C1 segment of cervical spinal cord (tissue), 14 donors: ENCODE measurements around the gene RBL2.
"Not testable (repeated sequence)": the region's sequence is repeated elsewhere in the genome, so short reads cannot be mapped to it uniquely, and the experiment has no call there.

ENCODE experiments used
- DNase-seq, 14 donors: peaks; one replicate each; lab custom pipeline; 2025; lab: John Stamatoyannopoulos, UW

RBL2 gene

GRCh38 chr16:53434377-53435065 is at the start of gene RBL2:
TSS of gene RBL2 (plus strand) at chr16:53434471. CDS start at chr16:53434557, 86 bp downstream.
- DNase-seq, result peak; percentile 23 to 91 (median 76)

- DNase-seq, result not testable (repeated sequence)
Observed at GRCh38 chr16:53384610-53385009, 49.7 kb upstream of the RBL2 start.

- DNase-seq, result no peak
Observed at GRCh38 chr16:53404959-53405358, 29.3 kb upstream of the RBL2 start.

DNA sequence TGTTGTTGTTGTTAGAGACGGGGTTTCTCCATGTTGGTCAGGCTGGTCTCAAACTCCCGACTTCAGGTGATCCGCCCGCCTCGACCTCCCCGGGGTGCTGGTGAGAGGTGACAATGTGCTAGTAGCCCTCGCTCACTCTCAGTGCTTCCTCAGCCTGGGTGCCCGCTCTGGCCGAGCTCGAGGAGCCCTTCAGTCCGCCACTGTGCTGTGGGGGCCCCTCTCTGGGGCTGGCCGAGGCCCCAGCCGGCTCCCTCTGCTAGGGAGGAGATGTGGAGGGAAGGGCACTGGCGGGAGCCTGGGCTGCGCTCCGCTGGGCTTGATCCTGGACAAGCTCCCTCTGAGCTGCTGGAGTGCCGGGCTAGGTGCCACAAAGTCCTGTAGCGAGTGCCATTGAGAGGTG is 21.7 kb upstream of the RBL2 start:
- no peak for DNase-seq

DNA sequence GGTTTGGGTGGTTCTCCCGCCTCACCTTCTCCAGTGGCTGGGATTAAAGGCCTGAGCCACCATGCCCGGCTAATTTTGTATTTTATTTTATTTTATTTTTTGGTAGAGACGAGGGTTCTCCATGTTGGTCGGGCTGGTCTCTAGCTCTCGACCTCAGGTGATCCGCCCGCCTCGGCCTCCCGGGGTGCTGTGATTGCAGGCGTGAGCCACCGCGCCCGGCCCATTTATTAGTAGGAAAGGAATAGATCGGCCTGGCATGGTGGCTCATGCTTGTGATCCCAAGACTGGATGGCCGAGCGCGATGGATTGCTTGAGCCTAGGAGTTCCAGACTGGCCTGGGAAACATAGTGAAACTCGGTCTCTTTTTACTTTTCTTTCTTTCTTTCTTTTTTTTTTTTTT is 20.4 kb upstream of the RBL2 start:
- no peak for DNase-seq

- no peak for DNase-seq
Observed at GRCh38 chr16:53414381-53414780, 19.9 kb upstream of the RBL2 start.

DNA sequence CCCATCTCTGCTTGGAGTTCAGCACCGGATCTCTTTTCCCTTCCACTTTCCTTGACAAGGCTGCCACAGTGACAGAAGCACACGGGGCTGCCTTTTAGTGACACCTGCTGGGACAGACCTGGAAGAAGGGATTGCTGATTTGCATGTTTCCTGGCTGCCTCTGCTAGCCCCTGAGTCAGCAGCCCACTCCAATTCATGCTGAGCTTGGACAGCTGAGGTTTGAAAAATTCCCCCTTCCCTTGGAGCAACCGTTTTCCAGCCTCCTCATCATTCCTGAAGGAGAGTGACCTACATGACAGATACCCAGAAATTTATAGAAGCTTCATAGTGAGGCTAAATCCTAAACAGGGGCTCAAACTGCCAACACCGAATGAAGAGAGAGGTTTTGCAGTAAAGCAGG is 18.8 kb upstream of the RBL2 start:
- no peak for DNase-seq

GRCh38 chr16:53417011-53417410 is 17.3 kb upstream of the RBL2 start:
- no peak for DNase-seq

DNA sequence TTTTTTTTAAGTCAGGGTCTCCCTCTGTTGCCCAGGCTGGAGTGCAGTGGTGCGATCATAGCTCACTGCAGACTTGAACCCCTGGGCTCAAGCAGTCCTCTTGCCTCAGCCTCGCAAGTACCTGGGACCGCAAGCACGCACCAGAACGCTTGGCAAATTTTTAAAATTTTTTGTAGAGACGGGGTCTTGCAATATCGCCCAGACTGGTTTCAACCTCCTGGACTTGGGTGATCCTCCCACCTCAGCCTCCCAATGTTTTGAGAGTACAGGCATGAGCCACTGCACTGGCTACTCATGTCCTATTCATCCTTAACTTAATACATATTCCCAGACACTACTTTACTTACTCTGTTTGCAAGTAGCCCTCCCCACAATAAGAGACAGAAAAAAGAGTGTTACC is 16.3 kb upstream of the RBL2 start:
- no peak for DNase-seq

- DNase-seq, result not testable (repeated sequence)
Observed at GRCh38 chr16:53419383-53419709, 14.9 kb upstream of the RBL2 start.

GRCh38 chr16:53421248-53421647 is 13.0 kb upstream of the RBL2 start:
- no peak for DNase-seq

DNA sequence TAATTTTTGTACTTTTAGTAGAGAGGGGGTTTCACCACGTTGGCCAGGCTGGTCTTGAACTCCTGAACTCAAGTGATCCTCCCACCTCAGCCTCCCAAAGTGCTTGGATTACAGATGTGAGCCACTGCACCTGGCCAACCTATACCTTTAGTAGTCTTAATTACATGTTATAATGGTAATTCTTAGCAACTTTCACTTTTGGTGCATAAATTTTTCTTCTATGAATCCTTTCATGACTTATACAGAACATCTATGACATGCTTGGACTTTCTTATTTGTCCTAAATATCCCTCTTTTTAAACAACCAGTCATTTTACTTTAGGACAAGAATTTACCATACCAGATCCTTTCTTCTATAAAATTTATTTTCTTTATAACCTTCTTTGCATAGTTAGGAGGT is 10.3 kb upstream of the RBL2 start:
- not testable (repeated sequence) for DNase-seq

- DNase-seq, result no peak
Observed at GRCh38 chr16:53428681-53429080, 5.6 kb upstream of the RBL2 start.

DNA sequence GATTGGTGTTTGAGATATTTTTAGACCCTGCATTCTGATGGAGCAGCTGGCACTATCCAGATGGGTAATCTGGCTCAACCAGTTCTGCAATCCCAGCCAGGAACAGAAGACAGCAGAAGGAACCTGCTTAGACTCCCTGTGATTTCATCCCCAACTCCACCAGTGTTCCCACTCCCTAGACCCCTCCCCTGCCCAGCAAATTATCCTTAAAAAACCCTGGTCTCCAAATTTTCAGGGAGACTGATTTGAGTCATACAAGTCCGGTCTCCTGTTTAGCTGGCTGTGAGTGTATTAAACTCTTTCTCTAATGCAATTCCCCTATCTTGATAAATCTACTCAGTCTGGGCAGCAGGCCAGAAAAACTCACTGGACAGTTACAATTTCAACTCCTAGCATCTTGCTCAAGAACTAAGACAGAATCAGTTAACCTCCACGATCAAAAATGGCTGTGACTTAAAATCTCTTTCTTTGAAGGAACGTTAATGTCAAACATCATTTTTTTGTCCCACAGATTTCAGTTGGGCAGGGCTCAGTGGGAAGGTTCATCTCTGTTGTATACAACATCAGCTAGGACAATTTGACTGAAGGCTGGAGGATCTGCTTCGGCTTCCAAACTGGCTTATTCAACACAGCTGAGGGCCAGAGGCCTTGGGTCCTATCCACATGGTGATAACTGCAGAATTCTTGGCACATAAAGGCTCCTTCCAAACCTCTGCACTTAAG is 4.9 kb upstream of the RBL2 start:
- no peak for DNase-seq

GRCh38 chr16:53430363-53430762 is 3.9 kb upstream of the RBL2 start:
- no peak for DNase-seq

DNA sequence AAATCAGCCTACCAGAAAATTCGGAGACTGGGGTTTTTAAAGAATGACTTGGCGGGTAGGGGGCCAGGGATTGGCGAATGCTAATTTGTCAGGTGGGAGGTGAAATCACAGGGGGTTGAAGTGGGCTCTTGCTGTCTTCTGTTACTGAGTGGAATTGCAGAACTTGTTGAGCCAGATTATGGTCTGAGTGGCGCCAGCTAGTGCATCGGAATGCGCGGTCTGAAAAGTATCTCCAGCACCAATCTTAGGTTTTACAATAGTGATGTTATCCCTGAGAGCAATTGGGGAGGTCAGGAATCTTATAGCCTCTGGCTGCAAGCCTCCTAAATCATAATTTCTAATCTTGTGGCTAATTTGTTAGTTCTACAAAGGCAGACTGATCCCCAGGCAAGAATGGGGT is 762 bp upstream of the RBL2 start:
- DNase-seq, result peak in 1 of 14 donors; percentile 9

- DNase-seq, result no peak
Observed at GRCh38 chr16:53433930-53434376, 318 bp upstream of the RBL2 start.

- DNase-seq, result peak; percentile 4 to 80 (median 70)
Observed at GRCh38 chr16:53435066-53435688, 906 bp downstream of the RBL2 start.

GRCh38 chr16:53440125-53440524 is 5.9 kb downstream of the RBL2 start:
- DNase-seq, result no peak

DNA sequence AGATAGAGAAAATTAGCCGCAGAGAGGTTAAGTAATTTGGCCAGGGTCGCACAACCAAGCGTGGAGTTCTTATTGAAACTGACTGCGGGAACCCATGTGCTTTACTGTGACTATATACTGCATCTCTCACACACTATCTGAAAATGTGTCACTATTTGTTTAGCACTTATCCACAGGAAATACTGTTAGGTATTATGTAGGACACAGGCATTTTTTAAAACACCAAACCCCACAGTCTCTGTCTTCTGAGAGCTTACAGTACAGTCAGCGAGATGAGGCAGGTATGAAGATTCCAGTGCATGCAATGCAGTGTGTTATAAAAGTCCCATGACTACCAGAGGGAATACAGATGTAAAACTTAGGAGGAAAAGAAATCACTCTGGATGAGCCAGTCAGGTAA is 11.3 kb downstream of the RBL2 start:
- no peak for DNase-seq

- DNase-seq, result no peak
Observed at GRCh38 chr16:53446090-53446489, 11.8 kb downstream of the RBL2 start.

DNA sequence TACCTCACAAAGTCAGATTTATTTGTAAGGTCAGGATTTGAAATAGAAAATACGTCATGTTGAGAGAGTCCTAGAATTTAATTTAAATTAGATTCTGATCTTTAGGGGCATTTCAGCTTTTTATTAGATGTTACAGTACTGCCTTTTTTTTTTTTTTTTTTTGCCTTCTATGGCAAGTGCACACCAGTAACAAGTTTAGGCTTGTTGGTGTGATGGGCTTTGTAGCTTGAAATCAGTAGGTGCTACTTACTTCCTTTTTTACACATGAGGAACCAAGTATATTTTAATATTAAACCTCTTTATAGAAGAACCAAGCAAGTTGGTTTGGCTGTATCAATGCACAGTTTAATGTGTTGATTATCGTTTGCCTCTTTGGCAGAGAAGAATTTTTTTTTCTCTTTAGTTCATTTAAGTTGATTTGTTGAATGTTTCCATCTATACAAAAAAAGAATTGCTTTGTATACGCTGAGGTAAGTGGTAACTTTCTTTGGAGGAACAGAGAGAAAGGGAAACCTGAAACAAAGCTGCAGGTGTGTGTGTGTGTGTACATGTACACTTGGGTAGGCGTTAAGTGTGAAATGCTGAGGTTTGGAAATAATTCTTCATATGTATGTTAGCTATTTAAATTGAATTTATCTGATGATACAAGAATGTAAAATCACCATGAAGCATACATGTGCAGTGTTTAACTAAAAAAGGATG is 15.7 kb downstream of the RBL2 start:
- DNase-seq, result no peak
